Activated B cell treated with CpG ODN at 0.5 μM for 24 hours (primary cell): ENCODE measurements around the gene HDAC1. TPM values are rescaled to one million over a fixed set of nuclear protein-coding genes. Genes with fewer than 3 reads are reported as not detected.

Experiments
- ATAC-seq: fragments of 200-7000 bp; cut with Tn5 transposase; one replicate; pipeline ENCODE4 v1.10.0; 2021; ENCODE audit warnings: low read depth, mild to moderate bottlenecking, moderate library complexity
- CTCF ChIA-PET: fragments of 350-600 bp; sonication (Branson Sonifier 250); formaldehyde crosslinking; loops from one replicate; lab custom pipeline; 2021; ENCODE audit warnings: antibody characterized with exemption; lab: Charles Lee
- POLR2A ChIA-PET: fragments of 350-600 bp; sonication (Branson Sonifier 250); formaldehyde crosslinking; loops from one replicate; lab custom pipeline; 2021; ENCODE audit warnings: antibody characterized with exemption; lab: Charles Lee
- DNase-seq: peaks from one replicate; pipeline ENCODE4 v3.0.0; 2022
- H3K27ac Mint-ChIP-seq: one replicate; pipeline ENCODE4 v1.8.0; 2020; ENCODE audit warnings: mixed read lengths
- H3K27me3 Mint-ChIP-seq: one replicate; pipeline ENCODE4 v1.8.0; 2021; ENCODE audit warnings: mixed read lengths
- H3K36me3 Mint-ChIP-seq: one replicate; pipeline ENCODE4 v1.8.0; 2021; ENCODE audit warnings: low read depth, mixed read lengths
- H3K4me1 Mint-ChIP-seq: one replicate; pipeline ENCODE4 v1.8.0; 2021; ENCODE audit warnings: mixed read lengths
- H3K4me3 Mint-ChIP-seq: one replicate; pipeline ENCODE4 v1.8.0; 2020; ENCODE audit warnings: mild to moderate bottlenecking, mixed read lengths
- H3K9me3 Mint-ChIP-seq: one replicate; pipeline ENCODE4 v1.8.0; 2020; ENCODE audit warnings: mixed read lengths
- CTCF ChIP-seq: fragments of 200-600 bp; IDR thresholded peaks from one replicate; pipeline ENCODE4 v1.8.0; 2022; ENCODE audit warnings: antibody characterized with exemption, mild to moderate bottlenecking
- intact Hi-C: fragments of 100-400 bp; cut with micrococcal nuclease; formaldehyde crosslinking; loops from one replicate; pipeline ENCODE4 v1.15.1; 2024
- total RNA-seq: library from RNA; stranded (reverse); gene quantifications from 2 replicates; pipeline ENCODE4 v1.2.3, GENCODE V29; 2022

The HDAC1 gene
- total RNA-seq, 1 donor from 2014 or later = 212 TPM

GRCh38 chr1:32247983-32248889 is 43.6 kb upstream of the HDAC1 start:
- peak; percentile 71 for DNase-seq
- intact Hi-C loops = no loop called here
- ATAC-seq = peak; percentile 13
- peak overlapping the region; percentile 45 for H3K4me3 Mint-ChIP-seq
- H3K4me1 Mint-ChIP-seq = peaks cover 70% of the 10 kb centered on the region
- peak overlapping the region; percentile 81 for H3K27ac Mint-ChIP-seq
- H3K36me3 Mint-ChIP-seq = no peaks in the 10 kb centered on the region
- H3K9me3 Mint-ChIP-seq = no peaks in the 10 kb centered on the region
- ChIA-PET POLR2A (interaction anchor here (0.6 to 7.2 kb wide), 17 partner anchors 8 to 175 kb away, joined by 3 to 142 read pairs (median 6); partner anchors contain the start of genes CCDC28B, EIF3I, HDAC1 and IQCC), CTCF (interaction anchor here (0.8 to 4.8 kb wide), 16 partner anchors 7 to 153 kb away, joined by 3 to 47 read pairs (median 6); partner anchors contain the start of genes BSDC1, HDAC1, MARCKSL1 and TXLNA)
- TF ChIP-seq CTCF = no peak
- no peaks in the 10 kb centered on the region for H3K27me3 Mint-ChIP-seq

GRCh38 chr1:32249831-32250525 is 41.9 kb upstream of the HDAC1 start:
- H3K4me1 Mint-ChIP-seq = peaks cover 85% of the 10 kb centered on the region
- intact Hi-C loops = loop anchor here (1.0 to 5.0 kb wide), 9 partner anchors 9 to 177 kb away; partner anchors contain the start of genes BSDC1, CCDC28B, EIF3I and KPNA6
- TF ChIP-seq CTCF = no peak
- H3K27me3 Mint-ChIP-seq = no peaks in the 10 kb centered on the region
- DNase-seq = peak; percentile 68
- peak overlapping the region; percentile 97 for H3K27ac Mint-ChIP-seq
- CTCF ChIA-PET = interaction anchor here (0.6 to 4.8 kb wide), 10 partner anchors 9 to 91 kb away, joined by 3 to 47 read pairs (median 6); partner anchors contain the start of genes CCDC28B, HDAC1 and MARCKSL1
- H3K36me3 Mint-ChIP-seq = no peaks in the 10 kb centered on the region
- POLR2A ChIA-PET = interaction anchor here (0.6 to 7.2 kb wide), 27 partner anchors 9 to 1532 kb away, joined by 3 to 142 read pairs (median 5); partner anchors contain the start of genes BSDC1, CCDC28B, EIF3I and HDAC1
- ATAC-seq = peak; percentile 74
- H3K9me3 Mint-ChIP-seq = no peaks in the 10 kb centered on the region
- H3K4me3 Mint-ChIP-seq = peak overlapping the region; percentile 78

GRCh38 chr1:32250893-32251716 is 40.8 kb upstream of the HDAC1 start, which contains the start of gene LCK:
Gene LCK (plus strand): TSS chr1:32251265. CDS start chr1:32274330, 23,065 bp downstream.
- DNase-seq = peak; percentile 59
- TF ChIP-seq CTCF = no peak
- POLR2A ChIA-PET = interaction anchor here (0.5 to 7.2 kb wide), 22 partner anchors 8 to 488 kb away, joined by 3 to 142 read pairs (median 6); partner anchors contain the start of genes BSDC1, CCDC28B, EIF3I and HDAC1
- peak within 1 kb of the TSS; percentile 78 for H3K4me3 Mint-ChIP-seq
- CTCF ChIA-PET = interaction anchor here (1.1 to 4.8 kb wide), 3 partner anchors 10 to 85 kb away, joined by 3 to 42 read pairs (median 27); partner anchors contain the start of genes HDAC1 and MARCKSL1
- H3K27me3 Mint-ChIP-seq = no peaks in the 10 kb centered on the region
- H3K36me3 Mint-ChIP-seq = no peaks in the 10 kb centered on the region
- H3K27ac Mint-ChIP-seq = peak within 1 kb of the TSS; percentile 97
- intact Hi-C loops = loop anchor here (1.0 to 5.0 kb wide), 9 partner anchors 10 to 178 kb away; partner anchors contain the start of genes BSDC1, CCDC28B, EIF3I and KPNA6
- H3K9me3 Mint-ChIP-seq = no peaks in the 10 kb centered on the region
- H3K4me1 Mint-ChIP-seq = peaks cover 93% of the 10 kb centered on the region
- peak; percentile 28 for ATAC-seq
